H1 (cell line): ENCODE measurements around the gene ISCA2. TPM values are rescaled to one million over a fixed set of nuclear protein-coding genes. Genes with fewer than 3 reads are reported as not detected.

Source experiments
- CTCF ChIA-PET: fragments of 300-600 bp; sonication (Branson Sonifier 250); formaldehyde crosslinking; loops from one replicate; lab custom pipeline; 2021; ENCODE audit not compliant: partially characterized antibody; lab: Charles Lee
- POLR2A ChIA-PET: fragments of 300-600 bp; sonication (Branson Sonifier 250); formaldehyde crosslinking; loops from one replicate; lab custom pipeline; 2021; ENCODE audit warnings: inconsistent platforms; ENCODE audit not compliant: partially characterized antibody; lab: Charles Lee
- DNase-seq, 2 experiments: peaks; one replicate each; pipeline versions ENCODE4 v3.0.0 to v3.0.0-alpha.2; 2010 to 2022; ENCODE audit warnings: low spot score in 2 of 2, low read depth in 1 of 2, mixed read lengths in 1 of 2
- FAIRE-seq: peaks from 2 replicates; lab custom pipeline; 2011; peaks lifted over from hg19 to GRCh38; lab: Jason Lieb, UNC
- H2AFZ ChIP-seq: 2 replicates; pipeline ENCODE4 v1.8.1; 2012; ENCODE audit warnings: low read length, inconsistent platforms
- H2AK5ac ChIP-seq: 2 replicates; pipeline ENCODE4 v1.6.1; 2013; ENCODE audit warnings: low read depth, low read length
- H2BK120ac ChIP-seq: replicated peaks from 2 replicates; pipeline ENCODE3; 2013; ENCODE audit warnings: low read depth, low read length, inconsistent platforms
- H2BK12ac ChIP-seq: 2 replicates; pipeline ENCODE4 v1.6.1; 2013; ENCODE audit warnings: low read depth, low read length
- H2BK15ac ChIP-seq: 2 replicates; pipeline ENCODE4 v1.6.1; 2013; ENCODE audit warnings: low read length
- H2BK20ac ChIP-seq: 2 replicates; pipeline ENCODE4 v1.6.1; 2013; ENCODE audit warnings: low read length
- H2BK5ac ChIP-seq: 2 replicates; pipeline ENCODE4 v1.6.1; 2013; ENCODE audit warnings: low read depth, low read length
- H3K14ac ChIP-seq: 2 replicates; pipeline ENCODE4 v1.6.1; 2013; ENCODE audit warnings: inconsistent platforms; ENCODE audit not compliant: insufficient read length
- H3K18ac ChIP-seq: 2 replicates; pipeline ENCODE4 v1.6.1; 2013; ENCODE audit warnings: low read length; ENCODE audit errors: extremely low read depth
- H3K23ac ChIP-seq: 2 replicates; pipeline ENCODE4 v1.6.1; 2013; ENCODE audit warnings: inconsistent platforms; ENCODE audit not compliant: insufficient read length
- H3K23me2 ChIP-seq: 2 replicates; pipeline ENCODE4 v1.6.1; 2013; ENCODE audit warnings: low read depth, low read length
- H3K27ac ChIP-seq: 2 replicates; pipeline ENCODE4 v1.6.1; 2011; ENCODE audit warnings: low read depth, low read length, inconsistent platforms
- H3K27me3 ChIP-seq, 4 experiments: replicated peaks in 1 of 4; 1 replicate in 1 of 4; 2 replicates in 3 of 4; pipeline versions ENCODE4 v1.6.1 to v1.8.1; 2011 to 2013; ENCODE audit warnings: low read length in 3 of 4, mild to moderate bottlenecking in 3 of 4, inconsistent platforms in 2 of 4, mixed read lengths in 2 of 4, moderate library complexity in 1 of 4; ENCODE audit not compliant: control insufficient read depth in 3 of 4, insufficient read depth in 3 of 4; ENCODE audit errors: extremely low read depth in 1 of 4
- H3K36me3 ChIP-seq, 4 experiments: 2 replicates each; pipeline versions ENCODE4 v1.6.1 to v1.8.1; 2011 to 2013; ENCODE audit warnings: mild to moderate bottlenecking in 4 of 4, low read length in 3 of 4, moderate library complexity in 2 of 4, control low read depth in 1 of 4, inconsistent platforms in 1 of 4; ENCODE audit not compliant: insufficient read depth in 4 of 4, control insufficient read depth in 2 of 4
- H3K4ac ChIP-seq: replicated peaks from 2 replicates; pipeline ENCODE3; 2013; ENCODE audit warnings: low read length, low read depth, mixed read lengths, inconsistent platforms; ENCODE audit not compliant: insufficient read length
- H3K4me1 ChIP-seq, 4 experiments: replicated peaks in 1 of 4; 1 replicate in 1 of 4; 2 replicates in 3 of 4; pipeline versions ENCODE4 v1.6.1 to v1.8.1; 2011 to 2013; ENCODE audit warnings: low read length in 3 of 4, inconsistent platforms in 2 of 4, mixed read lengths in 1 of 4; ENCODE audit not compliant: insufficient read depth in 4 of 4, control insufficient read depth in 3 of 4
- H3K4me2 ChIP-seq, 2 experiments: 2 replicates each; pipeline versions ENCODE4 v1.6.1 to v1.8.1; 2011 to 2013; ENCODE audit warnings: low read depth in 2 of 2, low read length in 2 of 2, control low read depth in 1 of 2, inconsistent platforms in 1 of 2, mild to moderate bottlenecking in 1 of 2; ENCODE audit not compliant: insufficient read depth in 1 of 2
- H3K4me3 ChIP-seq, 4 experiments: fragments of 200-600, 300-600 bp in 1 of 4; sonication (generic), shearing (Covaris generic), sonication (Bioruptor Twin) in 1 of 4; 2 replicates each; pipeline versions ENCODE4 v1.5.1 to v1.8.1; 2011 to 2016; ENCODE audit warnings: low read length in 4 of 4, low read depth in 3 of 4, control low read depth in 2 of 4, inconsistent platforms in 2 of 4, mild to moderate bottlenecking in 2 of 4, mixed read lengths in 1 of 4, moderate library complexity in 1 of 4; ENCODE audit not compliant: insufficient read depth in 2 of 4; ENCODE audit errors: extremely low read depth in 1 of 4
- H3K56ac ChIP-seq: replicated peaks from 2 replicates; pipeline ENCODE3; 2013; ENCODE audit warnings: low read depth, mild to moderate bottlenecking, mixed read lengths, low read length, inconsistent platforms; ENCODE audit not compliant: insufficient read length
- H3K79me1 ChIP-seq: 2 replicates; pipeline ENCODE4 v1.6.1; 2013; ENCODE audit warnings: low read depth, low read length, control low read depth
- H3K79me2 ChIP-seq, 2 experiments: 2 replicates each; pipeline versions ENCODE4 v1.6.1 to v1.8.1; 2012 to 2013; ENCODE audit warnings: low read length in 2 of 2, mild to moderate bottlenecking in 2 of 2, inconsistent platforms in 1 of 2; ENCODE audit not compliant: insufficient read depth in 2 of 2, control insufficient read depth in 1 of 2
- H3K9ac ChIP-seq, 4 experiments: replicated peaks in 1 of 4; 1 replicate in 1 of 4; 2 replicates in 3 of 4; pipeline versions ENCODE4 v1.6.1 to v1.8.1; 2011 to 2013; ENCODE audit warnings: low read depth in 3 of 4, low read length in 3 of 4, control low read depth in 2 of 4, mild to moderate bottlenecking in 2 of 4, moderate library complexity in 2 of 4, inconsistent platforms in 1 of 4; ENCODE audit errors: extremely low read depth in 1 of 4
- H3K9me3 ChIP-seq, 2 experiments: 2 replicates each; pipeline versions ENCODE4 v1.6.1 to v1.8.1; 2012 to 2013; ENCODE audit warnings: mild to moderate bottlenecking in 2 of 2, moderate library complexity in 2 of 2, control low read depth in 1 of 2, inconsistent platforms in 1 of 2, low read depth in 1 of 2, low read length in 1 of 2, mixed read lengths in 1 of 2; ENCODE audit not compliant: insufficient read depth in 2 of 2
- H4K20me1 ChIP-seq, 2 experiments: replicated peaks in 1 of 2; 2 replicates each; pipeline versions ENCODE3 to v1.8.1; 2011 to 2013; ENCODE audit warnings: inconsistent platforms in 2 of 2, low read length in 2 of 2, mild to moderate bottlenecking in 1 of 2; ENCODE audit not compliant: insufficient read depth in 2 of 2, control insufficient read depth in 1 of 2
- H4K5ac ChIP-seq: 2 replicates; pipeline ENCODE4 v1.6.1; 2013; ENCODE audit warnings: low read length, low read depth, mixed read lengths, inconsistent platforms; ENCODE audit not compliant: insufficient read length
- H4K8ac ChIP-seq: 2 replicates; pipeline ENCODE4 v1.8.0; 2013; ENCODE audit warnings: mild to moderate bottlenecking, moderate library complexity, low read length, inconsistent platforms; ENCODE audit not compliant: insufficient read depth; ENCODE audit errors: extremely low read depth
- H4K91ac ChIP-seq: replicated peaks from 2 replicates; pipeline ENCODE3; 2013; ENCODE audit warnings: low read length, mixed read lengths, inconsistent platforms; ENCODE audit not compliant: insufficient read length
- BRCA1 ChIP-seq: IDR thresholded peaks from 2 replicates; pipeline ENCODE4 v1.6.1; 2012; ENCODE audit warnings: low read depth, low read length, improper control_type of control experiment
- CHD2 ChIP-seq: IDR thresholded peaks from 2 replicates; pipeline ENCODE4 v1.6.1; 2012; ENCODE audit warnings: low read length, improper control_type of control experiment
- SIN3A ChIP-seq, 2 experiments: IDR thresholded peaks in 1 of 2; conservative IDR thresholded peaks in 1 of 2; 2 replicates each; pipeline ENCODE4 v1.6.1; 2011 to 2012; ENCODE audit warnings: low read length in 2 of 2, improper control_type of control experiment in 1 of 2, low read depth in 1 of 2, mild to moderate bottlenecking in 1 of 2
- WGBS, 2 experiments: shearing (Covaris generic) in 1 of 2; methylation state at CpG; one replicate each; pipeline versions ENCODE4 v1.1.6 to v1.1.7; 2013 to 2015; ENCODE audit warnings: low lambda C conversion rate in 2 of 2, mixed read lengths in 2 of 2, inconsistent platforms in 1 of 2, low coverage in 1 of 2, missing lambda C conversion rate in 1 of 2; ENCODE audit not compliant: insufficient replicate concordance in 2 of 2, insufficient coverage in 1 of 2, insufficient read length in 1 of 2; ENCODE audit errors: extremely low coverage in 1 of 2, missing lambda C conversion rate in 1 of 2; 5-methylcytosine and 5-hydroxymethylcytosine counted together
- polyA plus RNA-seq, 7 experiments: library from polyadenylated mRNA; depleted of rRNA in 3 of 7; stranded (reverse) in 5 of 7; unstranded in 2 of 7; fragments of >200 nt in 5 of 7; fragments of 200-250 nt in 2 of 7; gene quantifications; 1 replicate in 5 of 7; 2 replicates in 1 of 7; 4 replicates in 1 of 7; pipeline versions ENCODE4 v1.2.1 to v1.2.3, GENCODE V29; 2011 to 2013; ENCODE audit warnings: missing spikeins in 2 of 7, mixed read lengths in 2 of 7
- total RNA-seq: library from RNA; stranded (reverse); fragmentation: NEBNext Ultra II Directional; extraction: Animal tissue kit (Norgen Biotek cat#: 25700); gene quantifications from 2 replicates; pipeline ENCODE4 v1.2.1, GENCODE V29; 2021

ISCA2 gene
- total and polyA plus RNA-seq, 2 of the 8 experiments (the other 6 are each of a cell fraction or from before 2014, with no cell fraction given): 43.5 to 78.6 TPM

DNA sequence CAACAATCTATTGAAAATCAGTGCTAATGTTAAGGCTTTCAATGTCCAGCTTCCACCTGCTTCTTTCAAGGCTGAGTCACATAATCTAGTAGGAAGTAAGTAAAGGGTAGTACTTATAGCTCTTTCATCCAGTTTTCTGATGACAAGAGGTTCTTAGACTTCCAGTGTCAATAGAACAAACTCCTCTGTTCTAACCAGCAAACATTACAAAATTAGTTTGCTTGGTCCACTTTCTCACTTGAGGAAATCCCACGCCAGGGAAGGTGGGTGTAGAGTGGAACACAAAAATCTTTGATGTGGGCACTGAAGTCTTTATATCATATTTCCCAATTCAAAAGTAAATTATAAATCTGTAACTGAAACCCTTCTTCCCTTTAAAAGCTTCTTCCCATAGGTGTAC lies 3.1 kb upstream of the ISCA2 start:
- no peak overlapping the region for H3K27ac ChIP-seq
- DNase-seq (no peak), FAIRE-seq (no peak)
- no peak overlapping the region for H3K56ac ChIP-seq
- no peak overlapping the region for H3K4me3 ChIP-seq
- H2BK15ac ChIP-seq: no peak overlapping the region
- CTCF ChIA-PET: interaction anchor here (0.9 to 3.5 kb wide), 14 partner anchors 11 to 281 kb away, joined by 3 to 18 read pairs (median 3); partner anchors contain the start of gene VRTN
- H3K9me3 ChIP-seq: no peaks in the 10 kb centered on the region
- H3K9ac ChIP-seq: no peak overlapping the region
- H3K4ac ChIP-seq: no peak overlapping the region
- no peak overlapping the region for H4K5ac ChIP-seq
- no peak overlapping the region for H4K91ac ChIP-seq
- no peak overlapping the region for H3K18ac ChIP-seq
- no peak overlapping the region for H3K14ac ChIP-seq
- H3K23ac ChIP-seq: no peak overlapping the region
- H2BK20ac ChIP-seq: no peak overlapping the region
- peaks cover 12% of the 10 kb centered on the region for H3K23me2 ChIP-seq
- H3K79me1 ChIP-seq: peaks cover 9% of the 10 kb centered on the region
- no peak overlapping the region for H2AK5ac ChIP-seq
- H4K8ac ChIP-seq: no peak overlapping the region
- POLR2A ChIA-PET: interaction anchor here (0.7 to 1.9 kb wide), 6 partner anchors 9 to 141 kb away, joined by 3 to 4 read pairs (median 3); no protein-coding TSS in a partner anchor
- H2BK12ac ChIP-seq: no peak overlapping the region
- no peak overlapping the region for H2BK120ac ChIP-seq
- H3K4me1 ChIP-seq: peaks cover 0 to 6% (median 3%) of the 10 kb centered on the region in 4 experiments; a peak in 4 of 7 replicates
- 96% methylated on average over 1 of the region's 1 CpG; no CpG with 5 or more reads in 1 of the 2 experiments for WGBS, 2 experiments
- peaks cover 0 to 59% of the 10 kb centered on the region in 2 experiments; a peak in 3 of 4 replicates for H3K79me2 ChIP-seq
- no peaks in the 10 kb centered on the region for H3K27me3 ChIP-seq
- no peak overlapping the region for H2BK5ac ChIP-seq
- H4K20me1 ChIP-seq: peaks cover 0 to 4% of the 10 kb centered on the region in 2 experiments
- H2AFZ ChIP-seq: no peak overlapping the region
- H3K36me3 ChIP-seq: peaks cover 0 to 14% (median 7%) of the 10 kb centered on the region in 4 experiments; a peak in 4 of 8 replicates
- no peak overlapping the region; a peak in 1 of 4 replicates for H3K4me2 ChIP-seq
- no peak for TF ChIP-seq CHD2
- TF ChIP-seq SIN3A (conservative IDR thresholded peaks at IDR 0.05 in 1 of 2, IDR thresholded peaks at IDR 0.05 in 1 of 2; ENCODE audit: low read depth in 1 of 2, low read length in 2 of 2): no peak
- TF ChIP-seq BRCA1: no peak
